ENCODE data around the gene PIK3CG.

The PIK3CG gene

DNA sequence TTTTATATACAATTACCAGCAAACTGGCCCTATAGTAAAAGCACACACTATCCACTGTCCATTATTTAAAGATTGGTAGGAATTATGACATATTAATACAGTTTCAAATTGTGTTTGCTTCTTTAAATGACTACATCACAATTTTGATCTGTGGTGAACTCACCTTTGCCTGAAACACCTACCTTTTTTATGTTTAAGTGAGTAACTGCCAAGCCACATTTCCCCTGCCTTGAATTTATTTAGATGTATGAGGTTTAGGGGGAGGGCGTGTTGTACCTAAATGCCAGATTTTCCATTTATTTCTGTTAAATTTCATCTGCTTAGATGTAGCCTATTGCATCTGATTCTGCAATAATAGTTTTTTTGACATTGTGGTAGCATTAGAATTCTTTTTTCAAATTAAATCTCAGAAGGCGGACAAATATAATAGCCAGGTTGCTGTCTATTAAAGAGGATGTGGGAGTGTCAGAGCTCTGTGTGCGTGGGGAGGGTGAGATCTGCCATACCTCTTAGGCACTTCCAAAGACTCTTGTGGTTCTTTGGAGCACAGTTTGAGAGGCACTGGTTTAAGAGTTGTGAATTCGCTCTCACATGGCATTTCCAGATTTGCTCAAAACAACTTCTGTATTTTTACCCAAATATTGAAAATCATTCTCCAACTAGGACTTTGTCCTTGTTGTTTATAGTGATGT is 13.8 kb downstream of the PIK3CG start:
- no peak for DNase-seq
- TF ChIP-seq, protein P1, sequence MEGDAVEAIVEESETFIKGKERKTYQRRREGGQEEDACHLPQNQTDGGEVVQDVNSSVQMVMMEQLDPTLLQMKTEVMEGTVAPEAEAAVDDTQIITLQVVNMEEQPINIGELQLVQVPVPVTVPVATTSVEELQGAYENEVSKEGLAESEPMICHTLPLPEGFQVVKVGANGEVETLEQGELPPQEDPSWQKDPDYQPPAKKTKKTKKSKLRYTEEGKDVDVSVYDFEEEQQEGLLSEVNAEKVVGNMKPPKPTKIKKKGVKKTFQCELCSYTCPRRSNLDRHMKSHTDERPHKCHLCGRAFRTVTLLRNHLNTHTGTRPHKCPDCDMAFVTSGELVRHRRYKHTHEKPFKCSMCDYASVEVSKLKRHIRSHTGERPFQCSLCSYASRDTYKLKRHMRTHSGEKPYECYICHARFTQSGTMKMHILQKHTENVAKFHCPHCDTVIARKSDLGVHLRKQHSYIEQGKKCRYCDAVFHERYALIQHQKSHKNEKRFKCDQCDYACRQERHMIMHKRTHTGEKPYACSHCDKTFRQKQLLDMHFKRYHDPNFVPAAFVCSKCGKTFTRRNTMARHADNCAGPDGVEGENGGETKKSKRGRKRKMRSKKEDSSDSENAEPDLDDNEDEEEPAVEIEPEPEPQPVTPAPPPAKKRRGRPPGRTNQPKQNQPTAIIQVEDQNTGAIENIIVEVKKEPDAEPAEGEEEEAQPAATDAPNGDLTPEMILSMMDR (IDR thresholded peaks at IDR 0.05; ENCODE audit: low read depth, low read length): no peak
- Histone ChIP-seq H3K27me3 (no peaks in the 10 kb centered on the region), H3K36me3 (no peaks in the 10 kb centered on the region), H3K4me3 (ENCODE audit: low read depth, low read length) (no peak overlapping the region), H3K9me3 (no peaks in the 10 kb centered on the region), H3K4me1 (peaks cover 4% of the 10 kb centered on the region; the same call in 1 of the 2 replicates)

DNA sequence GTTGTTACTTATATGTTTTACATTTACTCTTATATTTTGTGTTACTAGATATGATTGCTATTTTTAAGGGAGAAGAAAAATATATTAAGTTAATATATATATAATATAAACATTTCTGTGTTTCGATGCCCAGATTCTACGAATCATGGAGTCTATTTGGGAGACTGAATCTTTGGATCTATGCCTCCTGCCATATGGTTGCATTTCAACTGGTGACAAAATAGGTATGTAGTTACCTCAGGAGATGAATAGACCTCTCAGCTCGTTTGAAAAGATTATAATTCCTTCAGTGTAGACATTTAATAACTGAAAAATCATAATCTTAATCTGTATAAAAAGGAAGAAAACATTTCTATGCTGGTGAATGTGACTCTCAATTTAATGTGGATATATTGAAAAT is 16.9 kb downstream of the PIK3CG start:
- TF ChIP-seq, protein P1 (IDR thresholded peaks at IDR 0.05; ENCODE audit: low read depth, low read length): no peak
- no peak for DNase-seq
- peaks cover 4% of the 10 kb centered on the region; the same call in 1 of the 2 replicates for H3K4me1 ChIP-seq
- H3K36me3 ChIP-seq: no peaks in the 10 kb centered on the region
- H3K4me3 ChIP-seq (ENCODE audit: low read depth, low read length): no peak overlapping the region
- no peaks in the 10 kb centered on the region for H3K27me3 ChIP-seq
- H3K9me3 ChIP-seq: no peaks in the 10 kb centered on the region

DNA sequence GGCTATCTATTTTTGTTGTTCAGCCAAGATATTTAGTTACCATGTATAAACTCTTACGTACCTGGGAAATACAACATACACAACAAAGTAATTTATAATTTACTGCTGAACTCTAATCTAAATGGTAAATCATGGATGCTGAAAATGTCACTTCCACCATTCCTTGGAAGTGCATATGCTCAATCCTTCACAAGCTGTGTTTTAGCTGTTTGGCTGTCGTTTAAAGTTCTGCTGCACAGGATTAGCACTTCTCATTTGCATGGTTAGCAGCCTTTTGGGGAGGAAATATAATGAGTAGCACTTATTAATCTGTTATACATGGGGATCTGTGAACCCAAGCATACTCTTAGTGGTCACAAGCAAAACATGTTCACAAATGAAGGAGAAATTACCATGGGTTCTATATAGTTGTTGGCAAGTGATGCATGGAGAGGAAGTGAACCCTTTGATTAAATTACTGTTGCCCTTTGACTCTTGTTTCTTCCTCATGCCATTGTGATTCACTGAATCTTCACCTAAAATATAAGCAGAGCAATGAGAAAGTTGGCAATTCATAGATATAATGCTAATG is 18.5 kb downstream of the PIK3CG start:
- DNase-seq: no peak
- no peak overlapping the region for H3K4me3 ChIP-seq (ENCODE audit: low read depth, low read length)

DNA sequence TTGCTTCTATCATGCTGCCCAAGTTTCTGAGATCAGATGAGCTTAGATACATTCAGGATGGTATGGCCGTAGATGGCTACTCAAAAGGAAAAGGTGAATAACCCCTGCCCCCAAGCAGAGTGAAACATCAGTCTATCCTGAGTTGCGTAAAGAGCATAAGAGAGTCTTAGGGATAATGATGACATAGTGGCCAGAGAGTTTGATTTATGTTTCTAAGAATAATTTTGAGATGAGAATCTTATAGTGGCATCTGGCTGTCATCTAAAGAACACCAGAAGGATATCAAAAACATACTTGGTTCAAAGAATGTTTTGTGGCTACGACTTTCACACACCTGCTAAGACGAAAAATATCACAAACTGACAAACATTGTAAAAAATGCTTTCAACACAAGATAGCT is 20.6 kb downstream of the PIK3CG start:
- TF ChIP-seq, protein P1 (IDR thresholded peaks at IDR 0.05; ENCODE audit: low read depth, low read length): no peak
- no peaks in the 10 kb centered on the region for H3K36me3 ChIP-seq
- H3K27me3 ChIP-seq: no peaks in the 10 kb centered on the region

More for the DNA sequence above, 18.5 kb downstream of the PIK3CG start:
- Histone ChIP-seq H3K9me3 (no peaks in the 10 kb centered on the region), H3K36me3 (no peaks in the 10 kb centered on the region), H3K4me1 (peaks cover 1% of the 10 kb centered on the region; the same call in 1 of the 2 replicates), H3K27me3 (no peaks in the 10 kb centered on the region)
- TF ChIP-seq, protein P1 (IDR thresholded peaks at IDR 0.05; ENCODE audit: low read depth, low read length): no peak

DNA sequence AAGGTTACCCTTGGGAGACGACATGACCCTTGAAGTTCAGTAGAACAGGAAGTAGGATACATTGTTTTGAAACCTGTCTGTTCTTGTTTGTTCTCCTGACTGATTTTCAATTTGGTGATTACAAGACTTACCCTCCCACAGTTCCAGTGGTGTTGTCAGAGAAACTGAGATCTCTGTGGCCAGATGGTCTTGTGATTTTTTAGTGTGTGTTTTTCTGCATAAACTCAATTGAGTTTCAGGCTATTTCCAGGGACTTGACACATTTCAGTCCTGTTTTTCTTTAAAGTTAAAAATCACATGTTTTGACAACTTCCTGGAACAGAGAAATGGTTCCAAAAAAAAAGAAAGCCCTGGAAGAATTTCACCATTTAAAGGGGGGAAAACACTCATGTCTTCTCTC is 22.3 kb downstream of the PIK3CG start:
- TF ChIP-seq, protein P1 (IDR thresholded peaks at IDR 0.05; ENCODE audit: low read depth, low read length): no peak
- H3K36me3 ChIP-seq: no peaks in the 10 kb centered on the region
- H3K4me3 ChIP-seq (ENCODE audit: low read depth, low read length): no peak overlapping the region
- no peaks in the 10 kb centered on the region for H3K9me3 ChIP-seq
- no peaks in the 10 kb centered on the region for H3K27me3 ChIP-seq
- H3K4me1 ChIP-seq: no peaks in the 10 kb centered on the region
- no peak for DNase-seq

More for the DNA sequence above, 20.6 kb downstream of the PIK3CG start:
- Histone ChIP-seq H3K4me1 (no peaks in the 10 kb centered on the region), H3K9me3 (no peaks in the 10 kb centered on the region), H3K4me3 (ENCODE audit: low read depth, low read length) (no peak overlapping the region)
- DNase-seq: no peak

DNA sequence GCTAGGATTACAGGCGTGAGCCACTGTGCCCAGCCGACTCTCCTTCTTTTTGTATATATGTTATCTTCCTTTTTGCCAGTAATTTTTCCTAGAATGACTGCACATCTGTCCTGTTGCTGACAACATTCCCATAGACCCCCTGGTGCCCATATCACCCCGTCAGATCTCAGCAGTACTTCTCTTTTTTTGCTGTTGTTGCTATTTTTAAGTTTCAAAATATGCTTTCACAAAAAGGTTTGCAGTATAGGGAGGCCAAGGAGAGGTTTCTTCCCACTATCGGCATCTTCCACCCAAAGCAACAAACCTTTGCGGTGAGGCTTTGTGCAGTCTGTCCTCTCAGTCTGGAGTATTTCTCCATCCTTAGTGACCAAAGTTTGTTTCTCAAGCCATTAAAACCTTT is 23.1 kb downstream of the PIK3CG start:
- no peaks in the 10 kb centered on the region for H3K27me3 ChIP-seq
- TF ChIP-seq, protein P1 (IDR thresholded peaks at IDR 0.05; ENCODE audit: low read depth, low read length): no peak
- no peak overlapping the region for H3K4me3 ChIP-seq (ENCODE audit: low read depth, low read length)
- H3K36me3 ChIP-seq: no peaks in the 10 kb centered on the region
- H3K4me1 ChIP-seq: no peaks in the 10 kb centered on the region
- H3K9me3 ChIP-seq: no peaks in the 10 kb centered on the region
- no peak for DNase-seq
